ENCODE measurements around the gene BIRC7. TPM values are rescaled to one million over a fixed set of nuclear protein-coding genes. Genes with fewer than 3 reads are reported as not detected.

BIRC7 gene
- total and polyA plus RNA-seq, 2 of the 4 experiments (the other 2 are of a cell fraction) = not detected

DNA sequence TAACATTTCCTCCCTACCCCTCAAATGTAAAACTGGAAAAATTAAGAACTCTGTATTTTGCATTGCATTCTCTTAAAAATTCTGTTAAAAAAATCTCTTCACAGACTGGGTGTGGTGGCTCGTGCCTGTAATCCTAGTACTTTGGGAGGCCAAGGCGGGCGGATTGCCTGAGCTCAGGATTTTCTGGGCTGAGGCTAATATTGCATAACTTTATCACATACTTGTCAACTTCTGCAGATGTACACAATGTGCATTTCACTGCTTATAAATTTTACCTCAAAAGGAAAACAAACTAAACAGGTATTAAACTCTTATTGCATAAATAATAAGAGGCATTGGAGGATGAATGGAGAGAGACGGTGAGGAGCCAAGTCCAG is 40.9 kb upstream of the BIRC7 start:
- Histone ChIP-seq H3K27me3 (ENCODE audit: control insufficient read depth, insufficient read depth, low read length) (no peaks in the 10 kb centered on the region; the same call in 1 of the 2 replicates), H3K27ac (ENCODE audit: insufficient read depth, low read length) (no peak overlapping the region), H3K18ac (ENCODE audit: low read depth, low read length) (no peak overlapping the region), H2BK20ac (ENCODE audit: low read depth, low read length) (no peak overlapping the region), H3K9ac (ENCODE audit: low read depth, low read length) (no peak overlapping the region), H2BK15ac (ENCODE audit: low read depth, low read length) (no peak overlapping the region), H3K14ac (replicated peaks; ENCODE audit: low read depth, low read length) (no peak overlapping the region), H3K4me1 (ENCODE audit: control insufficient read depth, insufficient read depth, low read length) (no peaks in the 10 kb centered on the region), H2BK5ac (ENCODE audit: low read depth, low read length, poor library complexity, severe bottlenecking) (no peak overlapping the region), H3K56ac (ENCODE audit: extremely low read depth, insufficient read depth, low read length) (no peak overlapping the region), H3K4me2 (ENCODE audit: low read depth, low read length) (no peak overlapping the region), H3K4ac (ENCODE audit: low read depth, low read length) (no peak overlapping the region), H3K9me1 (ENCODE audit: insufficient read depth, low read length) (peaks cover 6% of the 10 kb centered on the region; the same call in 1 of the 2 replicates), H2BK120ac (ENCODE audit: low read depth, low read length) (no peak overlapping the region), H3K9me3 (ENCODE audit: control insufficient read depth, insufficient read depth, low read length) (no peaks in the 10 kb centered on the region), H2AK9ac (replicated peaks; ENCODE audit: low read depth, low read length, poor library complexity) (no peak overlapping the region), H4K5ac (ENCODE audit: low read depth, low read length) (no peak overlapping the region), H4K20me1 (ENCODE audit: insufficient read depth, low read length) (peaks cover 60% of the 10 kb centered on the region), H3K4me3 (ENCODE audit: insufficient read depth, low read depth, low read length) (no peak overlapping the region), H2AFZ (replicated peaks; ENCODE audit: low read length, poor library complexity) (no peak overlapping the region), H3K36me3 (ENCODE audit: control insufficient read depth, insufficient read depth, low read length) (peaks cover 16% of the 10 kb centered on the region), H3K23ac (ENCODE audit: low read depth, low read length) (no peak overlapping the region), H4K91ac (ENCODE audit: insufficient read depth, low read depth, low read length) (no peak overlapping the region), H3K79me1 (ENCODE audit: low read depth in 1 of 2, low read length in 2 of 2) (peaks cover 18 to 51% of the 10 kb centered on the region in 2 experiments), H2AK5ac (ENCODE audit: low read depth, low read length) (no peak overlapping the region), H4K8ac (ENCODE audit: low read depth in 2 of 2, low read length in 2 of 2) (no peak overlapping the region)
- ATAC-seq (ENCODE audit: low read depth) (no peak), DNase-seq (no peak)
- in situ Hi-C loops (cut with MboI; ENCODE audit: low sequenced_read_pairs) (no loop called here), dilution Hi-C loops (cut with HindIII; ENCODE audit: low sequenced_read_pairs, unreplicated experiment) (no loop called here), intact Hi-C loops (cut with micrococcal nuclease) (no loop called here)
- ChIA-PET CTCF (no interaction called here), POLR2A (ENCODE audit: unreplicated experiment) (no interaction called here)
- TF ChIP-seq CEBPB (IDR thresholded peaks at IDR 0.05; ENCODE audit: low read depth, low read length) (0 out of 2 replicates have a peak, but pooled peaks have one; percentile 14), POLR2A (IDR thresholded peaks at IDR 0.05; ENCODE audit: low read depth, low read length) (no peak), RAD21 (IDR thresholded peaks at IDR 0.05; ENCODE audit: low read length) (no peak)
- no TSS peak for BruUV-seq (replicated peaks)
- WGBS, 2 experiments (ENCODE audit: extremely low coverage in 2 of 2, insufficient read length in 1 of 2) = 94% methylated on average over 3 of the region's 4 CpGs; no CpG with 5 or more reads in 1 of the 2 experiments

Measured in IMR-90 (cell line).